Testis (tissue), 2 donors: ENCODE results near the gene FBXO41.

Source experiments
- POLR2A ChIP-seq: fragments of 450-650 bp; IDR thresholded peaks from one replicate; pipeline ENCODE4 v1.6.1; 2017; ENCODE audit warnings: antibody characterized with exemption, mild to moderate bottlenecking, moderate library complexity
- TF ChIP-seq, protein P1 (sequence below), 3 experiments: fragments of 450-650 bp in 2 of 3; fragments of 200-600 bp in 1 of 3; sonication (generic) in 1 of 3; IDR thresholded peaks; one replicate each; pipeline ENCODE4 v1.5.1; 2016 to 2019; ENCODE audit warnings: antibody characterized with exemption in 3 of 3, mild to moderate bottlenecking in 2 of 3, moderate library complexity in 1 of 3

DNA sequence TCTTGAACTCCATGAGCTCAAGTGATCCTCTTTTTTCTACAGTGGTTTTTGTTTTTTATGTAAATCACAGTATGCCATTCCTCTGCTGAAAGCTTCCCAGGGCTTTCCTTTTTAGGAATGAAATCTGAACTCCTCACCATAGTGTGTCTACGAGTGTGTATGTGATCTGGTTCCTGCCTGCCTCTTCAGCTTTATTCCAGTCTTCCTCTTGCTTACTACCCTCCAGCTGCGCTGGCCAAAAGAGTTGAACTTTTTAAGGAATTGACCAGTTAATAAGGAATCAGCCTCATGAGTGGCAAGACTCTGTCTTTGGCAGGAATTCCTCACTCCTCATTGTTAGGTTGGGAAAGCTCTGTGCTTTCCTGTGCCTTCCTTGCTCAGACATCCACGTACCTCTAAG, 46.1 kb downstream of the FBXO41 start:
- TF ChIP-seq, protein P1, sequence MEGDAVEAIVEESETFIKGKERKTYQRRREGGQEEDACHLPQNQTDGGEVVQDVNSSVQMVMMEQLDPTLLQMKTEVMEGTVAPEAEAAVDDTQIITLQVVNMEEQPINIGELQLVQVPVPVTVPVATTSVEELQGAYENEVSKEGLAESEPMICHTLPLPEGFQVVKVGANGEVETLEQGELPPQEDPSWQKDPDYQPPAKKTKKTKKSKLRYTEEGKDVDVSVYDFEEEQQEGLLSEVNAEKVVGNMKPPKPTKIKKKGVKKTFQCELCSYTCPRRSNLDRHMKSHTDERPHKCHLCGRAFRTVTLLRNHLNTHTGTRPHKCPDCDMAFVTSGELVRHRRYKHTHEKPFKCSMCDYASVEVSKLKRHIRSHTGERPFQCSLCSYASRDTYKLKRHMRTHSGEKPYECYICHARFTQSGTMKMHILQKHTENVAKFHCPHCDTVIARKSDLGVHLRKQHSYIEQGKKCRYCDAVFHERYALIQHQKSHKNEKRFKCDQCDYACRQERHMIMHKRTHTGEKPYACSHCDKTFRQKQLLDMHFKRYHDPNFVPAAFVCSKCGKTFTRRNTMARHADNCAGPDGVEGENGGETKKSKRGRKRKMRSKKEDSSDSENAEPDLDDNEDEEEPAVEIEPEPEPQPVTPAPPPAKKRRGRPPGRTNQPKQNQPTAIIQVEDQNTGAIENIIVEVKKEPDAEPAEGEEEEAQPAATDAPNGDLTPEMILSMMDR (IDR thresholded peaks at IDR 0.05), result no peak
- TF ChIP-seq POLR2A, result no peak
